HG02678 (cell line): Measurements from ENCODE around the gene ABCG2.

Experiments used
- ATAC-seq: cut with Tn5 transposase; IDR thresholded peaks from one replicate; pipeline ENCODE4 v1.9.1; 2021; ENCODE audit warnings: mild to moderate bottlenecking, moderate library complexity; ENCODE audit not compliant: unreplicated experiment

Gene ABCG2

GRCh38 chr4:88158489-88159228 is at the start of gene ABCG2:
Gene ABCG2 (minus strand): TSS chr4:88158639. CDS start chr4:88139995, 18,644 bp downstream.
- peak; percentile 62 for ATAC-seq

DNA sequence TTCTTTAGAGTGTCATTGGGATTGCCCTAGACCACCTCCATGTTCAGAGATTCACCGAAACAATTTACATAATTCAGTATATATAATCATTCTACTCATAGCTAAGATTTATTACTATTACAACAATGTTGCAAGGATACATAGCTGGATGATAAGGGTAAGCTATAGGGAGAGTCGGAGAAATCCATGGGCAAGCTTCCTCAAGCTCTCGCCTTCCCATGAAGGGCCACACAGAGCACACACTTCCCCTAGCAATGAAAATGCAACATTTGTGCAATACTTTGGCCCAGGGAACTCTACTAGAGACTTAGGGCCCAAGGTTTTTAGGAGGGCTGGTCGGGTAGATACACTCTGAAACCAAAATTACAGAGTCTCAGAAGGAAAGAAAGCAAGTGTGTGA is 49.7 kb upstream of the ABCG2 start:
- ATAC-seq: no peak

- ATAC-seq: no peak
Observed at GRCh38 chr4:88207171-88207570, 48.7 kb upstream of the ABCG2 start.

DNA sequence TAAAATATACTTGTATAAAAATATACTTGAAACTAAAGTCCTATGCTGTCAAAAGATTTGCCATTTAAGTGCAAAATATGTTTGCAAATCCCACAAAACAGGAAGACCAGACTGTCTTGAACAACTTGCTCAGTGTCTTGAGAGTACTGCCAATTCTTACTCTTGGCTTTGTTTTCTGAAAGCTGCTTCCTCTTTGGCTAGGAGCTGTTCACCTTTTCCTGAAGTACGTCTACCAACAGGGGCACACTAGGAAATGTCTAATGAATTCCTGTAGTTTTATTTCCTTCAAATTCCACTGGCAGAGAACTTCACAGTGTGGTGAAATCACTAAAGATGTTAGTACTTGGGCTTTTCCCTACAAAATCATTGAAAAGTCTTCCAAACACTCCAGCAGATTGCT is 46.4 kb upstream of the ABCG2 start:
- ATAC-seq: no peak

GRCh38 chr4:88202443-88202842 is 44.0 kb upstream of the ABCG2 start:
- ATAC-seq: no peak

DNA sequence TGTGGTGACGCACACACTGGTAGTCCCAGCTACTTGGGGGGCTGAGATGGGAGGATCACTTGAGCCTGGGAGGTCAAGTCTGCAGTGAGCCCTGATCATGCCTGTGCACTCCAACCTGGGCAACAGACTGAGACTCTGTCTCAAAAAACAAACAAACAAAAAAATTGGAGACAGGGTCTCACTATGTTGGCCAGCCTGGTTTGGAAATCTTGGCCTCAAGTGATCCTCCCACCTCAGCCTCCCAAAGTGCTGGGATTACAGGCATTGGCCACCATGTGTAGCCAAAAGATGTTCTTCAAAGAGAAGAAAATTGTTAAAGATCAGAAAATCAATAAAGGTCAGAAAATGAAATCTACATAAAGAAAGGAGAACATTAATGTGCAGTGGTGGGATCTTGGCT is 41.7 kb upstream of the ABCG2 start:
- ATAC-seq: no peak

- ATAC-seq: no peak
Observed at GRCh38 chr4:88196523-88197185, 38.2 kb upstream of the ABCG2 start.

- no peak for ATAC-seq
Observed at GRCh38 chr4:88196013-88196365, 37.5 kb upstream of the ABCG2 start.

DNA sequence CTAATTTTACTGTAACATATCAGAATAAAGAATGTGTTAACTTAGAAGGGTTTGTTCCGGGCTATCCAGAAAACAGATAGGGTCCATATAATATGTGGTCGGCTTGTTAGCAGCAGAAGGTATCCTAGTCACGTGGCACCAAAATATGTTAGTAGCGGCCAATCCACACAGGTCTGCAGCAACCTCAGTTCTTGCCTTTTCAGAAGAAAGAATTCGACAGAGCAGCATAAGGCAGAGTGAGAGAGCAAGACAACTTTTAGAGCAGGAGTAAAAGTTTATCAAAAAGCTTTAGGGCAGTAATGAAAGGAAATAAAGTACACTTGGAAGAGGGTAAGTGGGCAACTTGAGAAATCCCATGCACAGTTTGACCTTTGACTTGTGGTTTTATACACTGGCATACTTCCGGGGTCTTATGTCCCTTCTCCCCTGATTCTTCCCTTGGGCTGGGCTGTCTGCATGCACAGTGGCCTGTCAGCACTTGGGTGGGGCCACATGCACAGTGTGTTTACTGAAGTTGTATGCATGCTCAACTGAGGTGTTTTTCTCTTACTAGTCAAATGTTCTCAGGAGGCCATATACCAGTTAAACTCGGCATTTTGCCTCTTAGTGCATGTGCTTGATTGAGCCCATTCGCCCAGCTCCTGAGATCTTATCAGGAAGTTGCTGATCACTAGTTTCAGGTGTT is 37.0 kb upstream of the ABCG2 start:
- ATAC-seq: no peak

DNA sequence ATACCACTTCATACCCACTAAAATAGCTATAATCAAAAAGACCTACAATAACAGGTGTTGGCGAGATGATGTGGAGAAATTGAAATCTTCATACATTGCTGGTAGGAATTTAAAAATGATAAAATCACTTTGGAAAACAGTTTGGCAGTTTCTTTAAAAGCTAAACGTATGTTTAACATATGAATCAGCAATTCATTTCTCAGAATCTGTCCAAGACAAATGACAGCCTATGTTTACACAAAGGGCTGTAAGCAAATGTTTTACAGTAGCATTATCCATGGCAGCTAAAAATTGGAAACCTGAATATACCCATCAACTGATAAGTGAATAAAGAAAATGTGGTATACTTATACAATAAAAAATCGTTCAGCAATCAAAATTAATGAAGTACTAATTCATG is 33.0 kb upstream of the ABCG2 start:
- no peak for ATAC-seq

DNA sequence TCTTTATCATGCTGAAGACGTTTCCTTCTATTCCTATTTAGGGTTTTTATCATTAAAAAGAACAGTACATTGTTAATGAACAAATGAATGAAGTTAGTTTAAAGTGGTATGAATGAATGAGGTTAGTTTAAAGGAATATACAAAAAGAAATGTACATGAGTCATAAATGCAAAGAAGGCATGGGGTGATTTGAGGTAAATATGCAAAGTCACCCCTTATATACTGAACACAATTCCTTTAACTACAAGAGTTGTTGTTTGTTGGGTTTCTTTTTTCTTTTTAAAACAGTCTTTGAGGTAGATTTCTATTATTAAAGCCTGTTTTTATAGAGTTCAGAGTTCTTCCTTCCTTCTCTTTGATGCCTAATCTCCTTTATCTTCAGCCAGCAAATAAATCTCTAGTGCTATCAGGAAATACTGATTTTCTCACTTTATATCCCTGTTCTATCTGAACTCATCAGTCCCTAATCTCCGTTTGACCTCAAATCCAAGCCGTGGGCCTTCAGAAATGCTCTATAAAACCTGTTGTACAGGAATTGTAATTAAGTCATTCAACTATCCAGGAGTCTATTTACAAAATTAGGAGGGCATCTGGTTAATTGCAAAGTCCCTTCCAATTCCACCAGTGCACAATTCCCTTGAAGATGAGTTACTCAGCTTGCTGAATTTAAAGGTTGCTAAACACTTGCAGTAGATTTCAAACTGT is 31.6 kb upstream of the ABCG2 start:
- no peak for ATAC-seq

DNA sequence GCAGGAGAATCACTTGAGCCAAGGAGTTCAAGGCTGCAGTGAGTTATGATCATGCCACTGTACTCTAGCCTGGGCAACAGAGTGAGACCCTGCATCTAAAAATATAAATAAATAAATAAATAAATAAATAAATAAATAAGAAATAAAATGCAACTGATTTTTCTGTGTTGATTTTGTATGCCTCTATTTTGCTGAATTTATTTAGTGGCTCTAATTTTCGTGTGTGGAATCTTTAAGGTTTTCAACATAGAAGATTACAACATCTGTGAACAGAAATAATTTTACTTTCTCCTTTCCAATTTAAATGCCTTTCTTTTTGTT is 30.9 kb upstream of the ABCG2 start:
- no peak for ATAC-seq

DNA sequence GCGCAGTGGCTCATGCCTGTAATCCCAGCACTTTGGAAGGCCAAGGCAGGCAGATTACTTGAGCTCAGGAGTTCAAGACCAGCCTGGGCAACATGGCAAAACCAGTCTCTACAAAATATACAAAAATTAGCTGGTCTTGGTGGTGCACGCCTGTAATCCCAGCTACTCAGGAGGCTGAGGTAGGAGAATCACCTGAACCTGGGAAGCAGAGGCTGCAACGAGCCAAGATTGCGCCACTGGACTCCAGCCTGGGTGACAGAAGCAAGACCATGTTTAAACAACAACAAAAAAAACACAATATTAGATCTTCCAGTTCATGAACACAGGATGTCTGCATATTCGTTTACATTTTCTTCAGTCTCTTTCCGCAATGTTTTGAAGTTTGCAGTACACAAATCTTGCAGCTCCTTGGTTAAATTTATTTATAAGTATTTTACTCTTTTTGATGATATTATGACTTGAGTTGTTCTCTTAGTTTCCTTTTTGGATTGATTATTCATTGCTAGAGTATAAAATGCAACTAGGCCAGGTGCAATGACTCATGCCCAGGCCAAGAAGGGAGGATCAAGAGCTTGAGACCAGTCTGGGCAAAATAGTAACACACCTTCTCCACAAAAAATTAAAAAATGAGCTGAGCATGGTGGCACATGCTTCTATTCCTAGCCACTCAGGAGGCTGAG is 30.4 kb upstream of the ABCG2 start:
- no peak for ATAC-seq

DNA sequence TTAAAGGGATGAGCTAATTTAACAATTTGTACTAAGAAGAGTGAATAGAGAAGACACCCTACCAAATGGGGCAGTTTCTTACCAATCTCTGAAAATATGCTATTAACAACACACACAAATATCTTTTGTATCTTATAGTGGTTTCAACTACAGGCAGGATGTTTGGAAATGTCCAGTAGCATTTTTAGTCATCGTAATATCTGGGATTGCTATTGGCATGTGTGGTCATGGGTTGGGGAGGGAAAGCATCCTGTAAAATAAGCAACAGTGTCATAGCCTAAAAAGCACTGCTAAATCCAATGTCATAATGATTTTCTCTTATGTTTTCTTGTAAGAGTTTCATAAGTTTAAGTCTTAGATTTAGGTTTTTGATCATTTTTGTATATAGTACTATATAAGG is 29.3 kb upstream of the ABCG2 start:
- no peak for ATAC-seq

DNA sequence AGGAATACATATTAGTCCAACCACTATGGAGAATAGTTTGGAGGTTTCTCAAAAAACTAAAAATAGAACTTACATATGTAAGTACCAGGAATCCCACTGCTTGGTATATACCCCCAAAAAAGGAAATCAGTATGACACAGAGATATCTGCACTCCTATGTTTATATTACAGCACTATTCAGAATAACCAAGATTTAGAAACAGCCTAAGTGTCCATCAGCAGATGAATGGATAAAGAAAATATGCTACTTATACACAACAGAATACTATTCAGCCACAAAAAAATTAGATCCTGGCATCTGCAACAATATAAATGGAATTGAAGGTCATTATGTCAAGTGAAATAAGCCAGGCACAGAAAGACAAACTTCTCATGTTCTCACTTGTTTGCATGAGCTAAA is 27.5 kb upstream of the ABCG2 start:
- no peak for ATAC-seq

DNA sequence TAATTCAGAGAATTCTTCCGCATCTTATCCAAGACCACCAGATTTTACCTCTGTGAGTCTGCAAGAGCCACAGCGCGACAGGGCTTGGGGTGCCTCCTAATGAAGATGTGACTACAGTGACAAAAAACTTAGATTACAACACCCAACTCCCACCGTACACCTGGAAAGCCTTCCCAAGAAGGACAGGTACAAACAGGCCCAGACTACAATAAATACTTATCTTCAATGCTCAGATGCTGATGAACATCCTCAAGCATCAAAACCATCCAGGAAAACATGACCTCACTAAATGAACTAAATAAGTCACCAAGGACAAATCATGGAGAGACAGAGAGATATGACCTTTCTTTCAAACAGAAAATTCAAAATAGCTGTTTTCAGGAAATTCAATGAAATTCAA is 20.8 kb upstream of the ABCG2 start:
- no peak for ATAC-seq

- ATAC-seq: no peak
Observed at GRCh38 chr4:88178626-88179231, 20.3 kb upstream of the ABCG2 start.

DNA sequence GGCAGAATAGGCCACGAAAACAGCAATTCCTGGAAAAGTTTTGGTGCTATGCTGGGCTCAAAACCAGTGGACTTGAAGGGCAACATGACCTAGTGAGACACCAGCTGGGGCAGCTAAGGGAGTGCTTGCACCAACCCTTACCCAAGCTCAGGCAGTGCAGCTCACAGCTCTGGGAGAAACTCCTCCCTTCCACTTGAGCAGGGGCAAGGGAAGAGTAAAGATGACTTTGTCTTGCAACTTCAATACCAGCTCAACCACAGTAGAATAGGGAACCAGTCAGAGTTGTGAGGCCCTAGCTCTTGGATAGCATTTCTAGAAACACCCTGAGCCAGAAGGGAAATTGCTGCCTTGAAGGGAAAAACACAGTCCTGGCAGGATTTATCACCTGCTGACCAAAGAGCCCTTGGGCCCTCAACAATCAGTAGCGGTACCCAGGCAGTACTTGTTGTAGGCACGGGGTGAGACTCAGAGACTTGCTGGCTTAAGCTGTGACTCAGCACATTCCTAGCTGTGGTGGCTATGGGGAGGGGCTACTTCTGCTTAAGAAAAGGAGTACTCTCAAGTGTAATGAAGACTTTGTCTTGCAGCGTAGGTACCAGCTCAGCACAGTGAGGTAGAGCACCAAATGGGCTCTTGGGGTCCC is 19.7 kb upstream of the ABCG2 start:
- ATAC-seq: no peak

DNA sequence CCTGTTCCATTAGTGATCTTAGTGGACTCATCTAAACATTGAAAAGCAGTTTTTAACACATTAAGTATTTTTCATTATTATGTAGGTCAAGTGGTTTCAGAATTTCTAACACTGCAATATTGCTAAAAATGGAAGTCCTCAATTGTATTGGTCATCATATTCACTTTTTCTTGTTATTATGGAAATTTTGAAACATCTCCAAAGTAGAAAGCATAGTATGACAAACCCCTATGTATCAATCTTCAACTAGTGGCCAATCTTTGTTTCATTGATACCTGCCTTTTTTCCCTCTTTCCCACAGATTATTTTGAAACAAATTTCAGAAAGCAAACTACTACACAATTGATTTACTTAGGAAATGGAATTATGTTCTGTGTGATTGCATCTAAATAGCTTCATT is 14.5 kb upstream of the ABCG2 start:
- ATAC-seq: no peak

- ATAC-seq: no peak
Observed at GRCh38 chr4:88171206-88171605, 12.8 kb upstream of the ABCG2 start.
